T-helper 9 cell (primary cell): ENCODE data around the gene SLC31A2.

Experiments
- DNase-seq: peaks from one replicate; pipeline ENCODE4 v3.0.0-alpha.2; 2020

SLC31A2 gene

GRCh38 chr9:113151696-113152630, 1.2 kb downstream of the SLC31A2 start:
- no peak for DNase-seq

- DNase-seq, result no peak
Observed at GRCh38 chr9:113152699-113153098, 1.9 kb downstream of the SLC31A2 start.

- no peak for DNase-seq
Observed at GRCh38 chr9:113153599-113153998, 2.8 kb downstream of the SLC31A2 start.

- DNase-seq, result no peak
Observed at GRCh38 chr9:113154471-113154870, 3.7 kb downstream of the SLC31A2 start.

- no peak for DNase-seq
Observed at GRCh38 chr9:113154946-113155345, 4.1 kb downstream of the SLC31A2 start.

GRCh38 chr9:113155911-113156588, 5.2 kb downstream of the SLC31A2 start:
- DNase-seq, result no peak

GRCh38 chr9:113156880-113157279, 6.1 kb downstream of the SLC31A2 start:
- DNase-seq, result no peak

GRCh38 chr9:113158446-113158845, 7.6 kb downstream of the SLC31A2 start:
- DNase-seq, result no peak

- no peak for DNase-seq
Observed at GRCh38 chr9:113160571-113160970, 9.8 kb downstream of the SLC31A2 start.

GRCh38 chr9:113163001-113163400, 12.2 kb downstream of the SLC31A2 start:
- DNase-seq, result no peak

- no peak for DNase-seq
Observed at GRCh38 chr9:113164536-113165300, 13.9 kb downstream of the SLC31A2 start.

- DNase-seq, result no peak
Observed at GRCh38 chr9:113166039-113166438, 15.2 kb downstream of the SLC31A2 start.

GRCh38 chr9:113168809-113169208, 18.0 kb downstream of the SLC31A2 start:
- DNase-seq, result no peak

GRCh38 chr9:113173341-113173740, 22.5 kb downstream of the SLC31A2 start:
- DNase-seq, result no peak

GRCh38 chr9:113176803-113177202, 26.0 kb downstream of the SLC31A2 start:
- DNase-seq, result no peak

GRCh38 chr9:113177251-113177650, 26.4 kb downstream of the SLC31A2 start:
- DNase-seq, result no peak

- DNase-seq, result no peak
Observed at GRCh38 chr9:113178087-113178486, 27.3 kb downstream of the SLC31A2 start.

GRCh38 chr9:113179839-113180238, 29.0 kb downstream of the SLC31A2 start:
- no peak for DNase-seq

- no peak for DNase-seq
Observed at GRCh38 chr9:113181165-113181564, 30.4 kb downstream of the SLC31A2 start.

GRCh38 chr9:113183956-113184488, 33.2 kb downstream of the SLC31A2 start:
- DNase-seq, result no peak

GRCh38 chr9:113184539-113184938, 33.7 kb downstream of the SLC31A2 start:
- DNase-seq, result no peak

- DNase-seq, result no peak
Observed at GRCh38 chr9:113185271-113185670, 34.5 kb downstream of the SLC31A2 start.
